ENCODE results near the gene RANBP1. TPM values are rescaled to one million over a fixed set of nuclear protein-coding genes. Genes with fewer than 3 reads are reported as not detected.
A peak's percentile ranks its signal among the peaks of the same experiment; 100 is the strongest.

The RANBP1 gene
- total and polyA plus RNA-seq, 2 of the 4 experiments (the other 2 are of a cell fraction), result 173 to 376 TPM

- Histone ChIP-seq H3K18ac (ENCODE audit: low read depth, low read length) (no peak overlapping the region), H2AK9ac (replicated peaks; ENCODE audit: low read depth, low read length, poor library complexity) (peak overlapping the region; percentile 51), H2BK120ac (ENCODE audit: low read depth, low read length) (no peak overlapping the region), H3K4me2 (ENCODE audit: low read depth, low read length) (no peak overlapping the region), H3K27me3 (ENCODE audit: control insufficient read depth, insufficient read depth, low read length) (no peaks in the 10 kb centered on the region), H2AK5ac (ENCODE audit: low read depth, low read length) (no peak overlapping the region), H3K14ac (replicated peaks; ENCODE audit: low read depth, low read length) (no peak overlapping the region), H3K9me3 (ENCODE audit: control insufficient read depth, insufficient read depth, low read length) (no peaks in the 10 kb centered on the region), H4K91ac (ENCODE audit: insufficient read depth, low read depth, low read length) (no peak overlapping the region), H2BK5ac (ENCODE audit: low read depth, low read length, poor library complexity, severe bottlenecking) (no peak overlapping the region), H4K20me1 (ENCODE audit: insufficient read depth, low read length) (peaks cover 22% of the 10 kb centered on the region), H3K79me1 (ENCODE audit: low read depth in 1 of 2, low read length in 2 of 2) (peaks cover 11 to 37% of the 10 kb centered on the region in 2 experiments; a peak in 3 of 4 replicates), H3K56ac (ENCODE audit: extremely low read depth, insufficient read depth, low read length) (no peak overlapping the region), H2AFZ (replicated peaks; ENCODE audit: low read length, poor library complexity) (no peak overlapping the region), H3K4ac (ENCODE audit: low read depth, low read length) (no peak overlapping the region), H2BK20ac (ENCODE audit: low read depth, low read length) (no peak overlapping the region), H4K5ac (ENCODE audit: low read depth, low read length) (no peak overlapping the region), H3K9me1 (ENCODE audit: insufficient read depth, low read length) (no peaks in the 10 kb centered on the region), H3K4me1 (ENCODE audit: control insufficient read depth, insufficient read depth, low read length) (peaks cover 6% of the 10 kb centered on the region), H4K8ac (ENCODE audit: low read depth in 2 of 2, low read length in 2 of 2) (no peak overlapping the region), H3K36me3 (ENCODE audit: control insufficient read depth, insufficient read depth, low read length) (peaks cover 60% of the 10 kb centered on the region), H3K9ac (ENCODE audit: low read depth, low read length) (no peak overlapping the region), H3K4me3 (ENCODE audit: insufficient read depth, low read depth, low read length) (no peak overlapping the region), H3K27ac (ENCODE audit: insufficient read depth, low read length) (no peak overlapping the region), H3K23ac (ENCODE audit: low read depth, low read length) (no peak overlapping the region), H2BK15ac (ENCODE audit: low read depth, low read length) (no peak overlapping the region)
- in situ Hi-C loops (cut with MboI; ENCODE audit: low sequenced_read_pairs), result no loop called here
- 94% methylated on average over 20 of the region's 36 CpGs; no CpG with 5 or more reads in 1 of the 2 experiments for WGBS, 2 experiments (ENCODE audit: extremely low coverage in 2 of 2, insufficient read length in 1 of 2)
- ChIA-PET CTCF (no interaction called here), POLR2A (ENCODE audit: unreplicated experiment) (no interaction called here)
- no TSS peak for BruUV-seq (replicated peaks)
- DNase-seq (no peak), ATAC-seq (ENCODE audit: low read depth) (no peak)
- intact Hi-C loops (cut with micrococcal nuclease), result no loop called here
- dilution Hi-C loops (cut with HindIII; ENCODE audit: low sequenced_read_pairs, unreplicated experiment), result no loop called here
- TF ChIP-seq MAFK (IDR thresholded peaks at IDR 0.05; ENCODE audit: low read depth, low read length) (no peak), SMC3 (IDR thresholded peaks at IDR 0.05; ENCODE audit: low read depth, low read length) (no peak), MAZ (IDR thresholded peaks at IDR 0.05; ENCODE audit: borderline replicate concordance, low read depth, low read length) (no peak), CHD1 (IDR thresholded peaks at IDR 0.05; ENCODE audit: low read depth, low read length) (no peak), MXI1 (IDR thresholded peaks at IDR 0.05; ENCODE audit: borderline replicate concordance, low read depth, low read length) (no peak), RCOR1 (IDR thresholded peaks at IDR 0.05; ENCODE audit: insufficient replicate concordance, low read length) (no peak), FOS (IDR thresholded peaks at IDR 0.05; ENCODE audit: low read depth, low read length) (no peak), RAD21 (IDR thresholded peaks at IDR 0.05; ENCODE audit: low read length) (no peak), ELK1 (IDR thresholded peaks at IDR 0.05; ENCODE audit: borderline replicate concordance, low read depth, low read length) (no peak), CTCF (conservative IDR thresholded peaks at IDR 0.05; ENCODE audit: low read depth, low read length) (no peak), USF2 (IDR thresholded peaks at IDR 0.05; ENCODE audit: low read depth, low read length) (no peak), NFE2L2 (IDR thresholded peaks at IDR 0.05; ENCODE audit: low read depth, low read length) (no peak), POLR2A (IDR thresholded peaks at IDR 0.05; ENCODE audit: low read depth, low read length) (no peak; the same call in 1 of the 2 replicates), RFX5 (IDR thresholded peaks at IDR 0.05; ENCODE audit: low read depth, low read length) (no peak)
Observed at GRCh38 chr22:20114506-20115475, 1.1 kb upstream of the RANBP1 start.

Data from IMR-90 (cell line).